ENCODE results near the gene ARHGAP15. TPM values are rescaled to one million over a fixed set of nuclear protein-coding genes. Genes with fewer than 3 reads are reported as not detected.
A peak's percentile ranks its signal among the peaks of the same experiment; 100 is the strongest.

The ARHGAP15 gene
- total RNA-seq, 1 donor from 2014 or later: 7.0 TPM

- intact Hi-C loops (cut with micrococcal nuclease): no loop called here
- H3K27ac ChIP-seq (replicated peaks): no peak overlapping the region
- no peaks in the 10 kb centered on the region for H3K27me3 ChIP-seq (ENCODE audit: low read depth)
- no peak for TF ChIP-seq CTCF (IDR thresholded peaks at IDR 0.05; ENCODE audit: borderline replicate concordance)
- H3K4me3 ChIP-seq: no peak overlapping the region
- H3K4me1 ChIP-seq: no peaks in the 10 kb centered on the region
- no peak for DNase-seq
- H3K36me3 ChIP-seq: no peaks in the 10 kb centered on the region
- no peaks in the 10 kb centered on the region for H3K9me3 ChIP-seq (replicated peaks)
Observed at GRCh38 chr2:143685421-143686078, 556.3 kb downstream of the ARHGAP15 start.

- intact Hi-C loops (cut with micrococcal nuclease): no loop called here
- H3K36me3 ChIP-seq: no peaks in the 10 kb centered on the region
- H3K27ac ChIP-seq (replicated peaks): no peak overlapping the region
- no peaks in the 10 kb centered on the region for H3K4me1 ChIP-seq
- no peaks in the 10 kb centered on the region for H3K27me3 ChIP-seq (ENCODE audit: low read depth)
- no peaks in the 10 kb centered on the region for H3K9me3 ChIP-seq (replicated peaks)
- peak; percentile 66 for TF ChIP-seq CTCF (IDR thresholded peaks at IDR 0.05; ENCODE audit: borderline replicate concordance)
- no peak for DNase-seq
- no peak overlapping the region for H3K4me3 ChIP-seq
Observed at GRCh38 chr2:143686585-143687164, 557.5 kb downstream of the ARHGAP15 start.

- H3K27ac ChIP-seq (replicated peaks): no peak overlapping the region
- H3K4me3 ChIP-seq: no peak overlapping the region
- no peak for DNase-seq
- TF ChIP-seq CTCF (IDR thresholded peaks at IDR 0.05; ENCODE audit: borderline replicate concordance): no peak
- no peaks in the 10 kb centered on the region for H3K27me3 ChIP-seq (ENCODE audit: low read depth)
- H3K9me3 ChIP-seq (replicated peaks): no peaks in the 10 kb centered on the region
- no peaks in the 10 kb centered on the region for H3K4me1 ChIP-seq
- intact Hi-C loops (cut with micrococcal nuclease): no loop called here
- H3K36me3 ChIP-seq: no peaks in the 10 kb centered on the region
Observed at GRCh38 chr2:143688248-143688647, 559.0 kb downstream of the ARHGAP15 start.

GRCh38 chr2:143688815-143689214 is 559.6 kb downstream of the ARHGAP15 start:
- Histone ChIP-seq H3K9me3 (replicated peaks) (no peaks in the 10 kb centered on the region), H3K4me3 (no peak overlapping the region), H3K4me1 (no peaks in the 10 kb centered on the region), H3K27ac (replicated peaks) (no peak overlapping the region), H3K27me3 (ENCODE audit: low read depth) (no peaks in the 10 kb centered on the region), H3K36me3 (no peaks in the 10 kb centered on the region)
- DNase-seq: no peak
- TF ChIP-seq CTCF (IDR thresholded peaks at IDR 0.05; ENCODE audit: borderline replicate concordance): no peak
- intact Hi-C loops (cut with micrococcal nuclease): no loop called here

GRCh38 chr2:143689541-143689940 is 560.3 kb downstream of the ARHGAP15 start:
- Histone ChIP-seq H3K36me3 (no peaks in the 10 kb centered on the region), H3K9me3 (replicated peaks) (no peaks in the 10 kb centered on the region), H3K4me1 (no peaks in the 10 kb centered on the region), H3K4me3 (no peak overlapping the region), H3K27ac (replicated peaks) (no peak overlapping the region), H3K27me3 (ENCODE audit: low read depth) (no peaks in the 10 kb centered on the region)
- TF ChIP-seq CTCF (IDR thresholded peaks at IDR 0.05; ENCODE audit: borderline replicate concordance): no peak
- no peak for DNase-seq
- intact Hi-C loops (cut with micrococcal nuclease): no loop called here
